Caco-2 (cell line): ENCODE data around the gene GPR17. TPM values are rescaled to one million over a fixed set of nuclear protein-coding genes. Genes with fewer than 3 reads are reported as not detected.
A peak's percentile ranks its signal among the peaks of the same experiment; 100 is the strongest.

Experiments used
- BruUV-seq: library from RNA; stranded (reverse); fragments of 400-500 nt; replicated peaks from 2 replicates; lab custom pipeline; 2021; lab: Mats Ljungman, UMichigan
- CTCF ChIA-PET: fragments of 300-600 bp; sonication (Branson Sonifier 250); formaldehyde crosslinking; loops from one replicate; lab custom pipeline; 2022; ENCODE audit warnings: antibody characterized with exemption; lab: Charles Lee
- POLR2A ChIA-PET: fragments of 300-600 bp; sonication (Branson Sonifier 250); formaldehyde crosslinking; loops from one replicate; lab custom pipeline; 2022; ENCODE audit warnings: antibody characterized with exemption; lab: Charles Lee
- DNase-seq, 2 experiments: peaks; one replicate each; pipeline versions ENCODE4 v3.0.0 to v3.0.0-alpha.2; 2020 to 2022
- H3K27me3 ChIP-seq: replicated peaks from 2 replicates; pipeline ENCODE4 v1.6.0; 2011; ENCODE audit warnings: low read length; ENCODE audit not compliant: control insufficient read depth, insufficient read depth
- H3K36me3 ChIP-seq: 2 replicates; pipeline ENCODE4 v1.5.1; 2011; ENCODE audit warnings: low read length; ENCODE audit not compliant: control insufficient read depth, insufficient read depth
- H3K4me1 ChIP-seq: fragments of 250-450 bp; sonication (Bioruptor Pico); 2 replicates; pipeline ENCODE4 v1.5.1; 2020; ENCODE audit warnings: mild to moderate bottlenecking
- H3K4me3 ChIP-seq: 2 replicates; pipeline ENCODE4 v1.5.1; 2011; ENCODE audit warnings: low read depth, mild to moderate bottlenecking, control low read depth, low read length
- H3K9me3 ChIP-seq: fragments of 250-450 bp; sonication (Bioruptor Pico); 2 replicates; pipeline ENCODE4 v1.5.1; 2020; ENCODE audit warnings: mild to moderate bottlenecking, moderate library complexity
- H3K27ac Mint-ChIP-seq: one replicate; pipeline ENCODE4 v1.8.0; 2022; ENCODE audit warnings: mixed read lengths; ENCODE audit not compliant: unreplicated experiment
- H3K27me3 Mint-ChIP-seq: one replicate; pipeline ENCODE4 v1.8.0; 2022; ENCODE audit warnings: mixed read lengths; ENCODE audit not compliant: insufficient read depth, unreplicated experiment
- H3K36me3 Mint-ChIP-seq: one replicate; pipeline ENCODE4 v1.8.0; 2022; ENCODE audit warnings: mild to moderate bottlenecking, mixed read lengths; ENCODE audit not compliant: insufficient read depth, unreplicated experiment
- H3K4me1 Mint-ChIP-seq: one replicate; pipeline ENCODE4 v1.8.0; 2022; ENCODE audit warnings: low read depth, mixed read lengths; ENCODE audit not compliant: unreplicated experiment
- H3K4me3 Mint-ChIP-seq: one replicate; pipeline ENCODE4 v1.8.0; 2022; ENCODE audit warnings: mild to moderate bottlenecking, moderate library complexity, mixed read lengths; ENCODE audit not compliant: unreplicated experiment
- H3K9me3 Mint-ChIP-seq: one replicate; pipeline ENCODE4 v1.8.0; 2022; ENCODE audit warnings: mixed read lengths; ENCODE audit not compliant: unreplicated experiment
- CTCF ChIP-seq, 2 experiments: fragments of 200-600 bp in 1 of 2; IDR thresholded peaks; 1 replicate in 1 of 2; 2 replicates in 1 of 2; pipeline versions ENCODE4 v1.5.1 to v1.8.0; 2011 to 2022; ENCODE audit warnings: antibody characterized with exemption in 1 of 2, control low read depth in 1 of 2, inconsistent platforms in 1 of 2, low read depth in 1 of 2, low read length in 1 of 2, mild to moderate bottlenecking in 1 of 2, moderate library complexity in 1 of 2; ENCODE audit not compliant: insufficient read depth in 1 of 2, severe bottlenecking in 1 of 2, unreplicated experiment in 1 of 2
- intact Hi-C: fragments of 100-400 bp; cut with micrococcal nuclease; formaldehyde crosslinking; loops from one replicate; pipeline ENCODE4 v1.10.0; 2022; ENCODE audit not compliant: unreplicated experiment
- total RNA-seq: library from RNA; stranded (reverse); gene quantifications from 2 replicates; pipeline ENCODE4 v1.2.3, GENCODE V29; 2022

The GPR17 gene
- total RNA-seq, 1 experiment from 2014 or later = not detected

GRCh38 chr2:127701193-127701650 is 55.3 kb downstream of the GPR17 start, which contains the start of gene SFT2D3:
SFT2D3 (plus strand) TSS chr2:127701497; CDS start chr2:127701529, 32 bp downstream.
- peaks cover 2% of the 10 kb centered on the region; the same call in 1 of the 2 replicates for H3K36me3 ChIP-seq
- Mint-ChIP-seq H3K4me1 (peaks cover 16% of the 10 kb centered on the region), H3K36me3 (peaks cover 61% of the 10 kb centered on the region), H3K4me3 (peak within 1 kb of the TSS; percentile 98), H3K9me3 (no peaks in the 10 kb centered on the region), H3K27me3 (no peaks in the 10 kb centered on the region), H3K27ac (peak within 1 kb of the TSS; percentile 99)
- DNase-seq = peak; percentile 95 to 96
- no peaks in the 10 kb centered on the region for H3K27me3 ChIP-seq
- no TSS peak for BruUV-seq
- ChIA-PET POLR2A (interaction anchor here (0.5 to 2.7 kb wide), 5 partner anchors 26 to 407 kb away, joined by 4 to 27 read pairs (median 5); partner anchors contain the start of genes ERCC3, IWS1, LIMS2 and WDR33), CTCF (interaction anchor here (1.0 to 1.8 kb wide), 5 partner anchors 18 to 504 kb away, joined by 3 to 6 read pairs (median 5); partner anchors contain the start of gene LIMS2)
- no peaks in the 10 kb centered on the region for H3K9me3 ChIP-seq
- peak within 1 kb of the TSS; percentile 51 for H3K4me3 ChIP-seq
- intact Hi-C loops = loop anchor here (1.0 to 5.0 kb wide), 2 partner anchors 110 to 174 kb away; partner anchors contain the start of genes IWS1 and WDR33
- no peak for TF ChIP-seq CTCF (IDR thresholded peaks at IDR 0.05; ENCODE audit: insufficient read depth in 1 of 2, low read depth in 1 of 2, low read length in 1 of 2, severe bottlenecking in 1 of 2, unreplicated experiment in 1 of 2)
- peaks cover 10% of the 10 kb centered on the region for H3K4me1 ChIP-seq

GRCh38 chr2:127701651-127702394 is 55.9 kb downstream of the GPR17 start:
- DNase-seq = peak; percentile 84 to 91
- no peaks in the 10 kb centered on the region for H3K27me3 Mint-ChIP-seq
- H3K4me1 ChIP-seq = peaks cover 10% of the 10 kb centered on the region
- H3K4me3 ChIP-seq = peak overlapping the region; percentile 51
- intact Hi-C loops = loop anchor here (1.0 to 5.0 kb wide), 3 partner anchors 109 to 175 kb away; partner anchors contain the start of genes IWS1, POLR2D and WDR33
- no peaks in the 10 kb centered on the region for H3K9me3 Mint-ChIP-seq
- H3K9me3 ChIP-seq = no peaks in the 10 kb centered on the region
- H3K27me3 ChIP-seq = no peaks in the 10 kb centered on the region
- peak overlapping the region; percentile 98 for H3K4me3 Mint-ChIP-seq
- H3K36me3 Mint-ChIP-seq = peaks cover 66% of the 10 kb centered on the region
- peaks cover 16% of the 10 kb centered on the region for H3K4me1 Mint-ChIP-seq
- no TSS peak for BruUV-seq
- peaks cover 2% of the 10 kb centered on the region; the same call in 1 of the 2 replicates for H3K36me3 ChIP-seq
- TF ChIP-seq CTCF (IDR thresholded peaks at IDR 0.05; ENCODE audit: insufficient read depth in 1 of 2, low read depth in 1 of 2, low read length in 1 of 2, severe bottlenecking in 1 of 2, unreplicated experiment in 1 of 2) = no peak
- peak overlapping the region; percentile 99 for H3K27ac Mint-ChIP-seq
- CTCF ChIA-PET = interaction anchor here (1.5 to 1.8 kb wide), 2 partner anchors 19 to 110 kb away, joined by 4 to 5 read pairs; no protein-coding TSS in a partner anchor
- POLR2A ChIA-PET = interaction anchor here (0.6 to 2.7 kb wide), 5 partner anchors 9 to 408 kb away, joined by 3 to 27 read pairs (median 4); partner anchors contain the start of genes ERCC3, IWS1 and WDR33

Other genes starting within 250 kb of the GPR17 start
- gene PROC, start 227.7 kb upstream of the GPR17 start, total RNA-seq = 4.1 and 6.4 TPM in 2 replicates
- 56.0 and 63.7 TPM in 2 replicates for gene IWS1, start 119.7 kb upstream of the GPR17 start, total RNA-seq
- 0.27 and 0.58 TPM in 2 replicates for gene MYO7B, start 110.5 kb upstream of the GPR17 start, total RNA-seq
- 9.6 and 10.0 TPM in 2 replicates for gene LIMS2, start 29.4 kb downstream of the GPR17 start, total RNA-seq
- 12.0 and 12.2 TPM in 2 replicates for gene SFT2D3, start 55.3 kb downstream of the GPR17 start, total RNA-seq
- gene WDR33, start 165.0 kb downstream of the GPR17 start, total RNA-seq = 74.9 and 77.5 TPM in 2 replicates
- 61.9 and 65.0 TPM in 2 replicates for gene POLR2D, start 212.0 kb downstream of the GPR17 start, total RNA-seq
- 28.1 and 29.3 TPM in 2 replicates for gene AMMECR1L, start 239.8 kb downstream of the GPR17 start, total RNA-seq